Aorta (tissue), 5 donors: ENCODE results near the gene ERC2. TPM values are rescaled to one million over a fixed set of nuclear protein-coding genes. Genes with fewer than 3 reads are reported as not detected.

Experiments
- ATAC-seq: fragments of 200-7000 bp; cut with Tn5 transposase; one replicate; pipeline ENCODE4 v1.9.1; 2022; ENCODE audit warnings: moderate library complexity; ENCODE audit not compliant: low FRiP score
- DNase-seq, 2 donors: peaks; one replicate each; pipeline ENCODE4 v3.0.0-alpha.2; 2020
- H3K27ac ChIP-seq, 2 donors: one replicate each; pipeline ENCODE4 v1.5.1; 2013; ENCODE audit warnings: low read length in 2 of 2, mild to moderate bottlenecking in 2 of 2, moderate library complexity in 2 of 2, control low read depth in 1 of 2, inconsistent platforms in 1 of 2, low read depth in 1 of 2
- H3K27me3 ChIP-seq, 2 donors: one replicate each; pipeline ENCODE4 v1.6.1; 2013; ENCODE audit warnings: control low read depth in 1 of 2, low read length in 1 of 2, mild to moderate bottlenecking in 1 of 2, moderate library complexity in 1 of 2; ENCODE audit not compliant: insufficient read depth in 2 of 2, control insufficient read depth in 1 of 2
- H3K36me3 ChIP-seq, 2 donors: one replicate each; pipeline ENCODE4 v1.6.1; 2013; ENCODE audit warnings: control low read depth in 1 of 2, low read length in 1 of 2, mild to moderate bottlenecking in 1 of 2; ENCODE audit not compliant: insufficient read depth in 2 of 2, control insufficient read depth in 1 of 2
- H3K4me1 ChIP-seq, 2 donors: one replicate each; pipeline ENCODE4 v1.6.1; 2013; ENCODE audit warnings: low read length in 2 of 2, control low read depth in 1 of 2, mild to moderate bottlenecking in 1 of 2, moderate library complexity in 1 of 2; ENCODE audit not compliant: insufficient read depth in 2 of 2, control insufficient read depth in 1 of 2
- H3K4me3 ChIP-seq, 2 donors: one replicate each; pipeline ENCODE4 v1.5.1; 2013; ENCODE audit warnings: low read length in 2 of 2, control low read depth in 1 of 2, mild to moderate bottlenecking in 1 of 2
- H3K9me3 ChIP-seq: one replicate; pipeline ENCODE4 v1.6.1; 2013; ENCODE audit warnings: mild to moderate bottlenecking, low read length; ENCODE audit not compliant: control insufficient read depth
- WGBS, 2 donors: extraction: QIAGEN DNeasy Blood & Tissue Kit; methylation state at CpG; one replicate each; pipeline ENCODE4 v1.1.7; 2013; 5-methylcytosine and 5-hydroxymethylcytosine counted together
- intact Hi-C, 2 donors: fragments of 100-400 bp; cut with DNase I; formaldehyde crosslinking; loops; one replicate each; pipeline versions ENCODE4 v1.14.2 to v1.15.0; 2022
- polyA plus RNA-seq, 2 donors: library from polyadenylated mRNA; stranded (reverse); fragments of 200-250 nt; gene quantifications; one replicate each; pipeline ENCODE4 v1.2.3, GENCODE V29; 2013
- total RNA-seq, 2 donors: library from RNA; stranded (reverse); fragmentation: NEBNext Ultra II Directional; extraction: Animal tissue kit (Norgen Biotek cat#: 25700); gene quantifications; one replicate each; pipeline ENCODE4 v1.2.1, GENCODE V29; 2021
- donor health status: healthy with polysubstance abuse.
- donor health status: Bipolar disorder and iron deficiency.
- donor health status: DM: no; HTN: no; CAD: no.
- donor health status: DM: no; HTN: no; CAD: no.
- donor health status: DM: yes; HTN: yes; CAD: no.

ERC2 gene
- total and polyA plus RNA-seq, 4 donors = 0.27 to 0.55 TPM; not detected in 2

GRCh38 chr3:56061279-56061626 is 407.0 kb downstream of the ERC2 start:
- no peak for DNase-seq
- H3K9me3 ChIP-seq = no peaks in the 10 kb centered on the region
- intact Hi-C loops = no loop called here
- WGBS, 2 donors = 53 to 58% methylated on average over 2 of the region's 2 CpGs
- H3K27ac ChIP-seq = no peak overlapping the region
- H3K4me1 ChIP-seq = no peaks in the 10 kb centered on the region
- no peak overlapping the region for H3K4me3 ChIP-seq
- H3K27me3 ChIP-seq = no peaks in the 10 kb centered on the region
- H3K36me3 ChIP-seq = no peaks in the 10 kb centered on the region
- ATAC-seq = no peak

GRCh38 chr3:56060521-56061278 is 407.6 kb downstream of the ERC2 start:
- no peaks in the 10 kb centered on the region for H3K36me3 ChIP-seq

DNA sequence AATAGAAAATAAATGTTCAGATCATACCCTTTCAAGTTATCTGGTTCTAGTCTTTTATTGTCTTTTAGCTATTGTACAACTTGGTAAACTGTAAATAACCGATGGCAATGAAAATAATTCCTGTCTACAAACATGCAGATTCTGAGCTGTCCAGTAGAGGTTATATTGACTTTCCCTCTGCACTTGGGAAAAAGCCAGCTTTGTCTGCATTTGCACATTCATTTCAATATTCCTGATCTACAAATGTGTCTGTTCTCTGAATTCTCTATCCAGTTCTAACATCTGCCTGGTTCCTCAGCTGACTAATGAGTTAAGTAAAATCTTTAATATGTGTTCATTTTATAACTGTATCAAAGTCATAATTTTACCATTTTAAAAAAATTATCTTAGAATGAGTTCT is 408.5 kb downstream of the ERC2 start:
- ATAC-seq (no peak), DNase-seq (no peak)
- H3K27me3 ChIP-seq = no peaks in the 10 kb centered on the region
- 51 to 53% methylated on average over 1 of the region's 1 CpG for WGBS, 2 donors
- no peaks in the 10 kb centered on the region for H3K36me3 ChIP-seq
- no peak overlapping the region for H3K27ac ChIP-seq
- intact Hi-C loops = no loop called here
- H3K9me3 ChIP-seq = peaks cover 2% of the 10 kb centered on the region
- no peaks in the 10 kb centered on the region for H3K4me1 ChIP-seq
- H3K4me3 ChIP-seq = no peak overlapping the region

More at GRCh38 chr3:56060521-56061278, 407.6 kb downstream of the ERC2 start:
- H3K27me3 ChIP-seq = no peaks in the 10 kb centered on the region
- H3K9me3 ChIP-seq = no peaks in the 10 kb centered on the region
- DNase-seq (no peak), ATAC-seq (no peak)
- no peaks in the 10 kb centered on the region for H3K4me1 ChIP-seq
- no peak overlapping the region for H3K4me3 ChIP-seq
- intact Hi-C loops = no loop called here
- H3K27ac ChIP-seq = no peak overlapping the region
- WGBS, 2 donors = 44 to 58% methylated on average over 6 of the region's 6 CpGs

DNA sequence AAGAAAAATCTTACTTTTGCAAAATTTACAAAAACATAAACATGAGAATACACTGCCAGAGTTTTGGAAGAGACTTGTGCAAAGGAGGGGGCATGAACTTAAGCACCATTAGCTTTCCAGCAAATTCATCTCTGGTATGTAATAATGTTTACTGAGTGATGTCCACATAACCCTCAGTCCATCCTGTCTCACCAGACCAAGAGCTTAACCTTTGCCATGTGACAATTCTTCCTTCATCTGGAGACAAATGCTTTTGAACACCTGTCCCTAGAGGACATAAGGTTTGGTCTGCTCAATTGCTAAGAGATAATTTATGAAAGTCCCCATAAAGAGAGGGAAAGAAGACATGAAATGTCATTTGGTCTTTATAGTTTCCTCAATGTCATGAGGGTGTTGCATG is 412.3 kb downstream of the ERC2 start:
- DNase-seq (no peak), ATAC-seq (no peak)
- H3K27me3 ChIP-seq = no peaks in the 10 kb centered on the region
- intact Hi-C loops = no loop called here
- H3K4me1 ChIP-seq = peaks cover 0 to under 1% of the 10 kb centered on the region in 2 donors
- no peak overlapping the region for H3K27ac ChIP-seq
- H3K4me3 ChIP-seq = no peak overlapping the region
- no peaks in the 10 kb centered on the region for H3K36me3 ChIP-seq
- H3K9me3 ChIP-seq = peaks cover 2% of the 10 kb centered on the region

DNA sequence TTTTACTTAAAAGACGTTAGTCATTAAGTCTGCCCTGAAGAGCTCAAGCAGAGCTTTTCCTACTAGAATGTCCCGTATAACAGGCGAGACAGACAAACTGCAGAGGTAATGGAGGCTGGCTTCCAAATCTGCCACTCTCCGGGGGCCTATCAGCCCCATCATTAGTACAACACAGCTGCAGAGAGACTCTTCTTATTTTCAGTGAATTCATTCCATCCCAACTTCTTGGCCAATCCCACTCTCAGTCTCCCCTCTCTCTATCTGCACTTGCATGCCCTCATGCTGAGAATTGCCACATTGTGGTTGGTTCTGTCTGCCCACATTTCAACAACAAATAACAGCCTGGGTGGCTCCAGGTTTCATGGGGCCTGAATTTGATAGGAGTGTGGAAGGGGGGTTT is 412.7 kb downstream of the ERC2 start:
- no peak for DNase-seq
- intact Hi-C loops = no loop called here
- no peaks in the 10 kb centered on the region for H3K36me3 ChIP-seq
- H3K27me3 ChIP-seq = no peaks in the 10 kb centered on the region
- peaks cover 0 to 2% of the 10 kb centered on the region in 2 donors for H3K4me1 ChIP-seq
- no peak overlapping the region for H3K4me3 ChIP-seq
- WGBS, 2 donors = 73 to 77% methylated on average over 4 of the region's 4 CpGs
- ATAC-seq = no peak
- H3K27ac ChIP-seq = no peak overlapping the region
- peaks cover 2% of the 10 kb centered on the region for H3K9me3 ChIP-seq

DNA sequence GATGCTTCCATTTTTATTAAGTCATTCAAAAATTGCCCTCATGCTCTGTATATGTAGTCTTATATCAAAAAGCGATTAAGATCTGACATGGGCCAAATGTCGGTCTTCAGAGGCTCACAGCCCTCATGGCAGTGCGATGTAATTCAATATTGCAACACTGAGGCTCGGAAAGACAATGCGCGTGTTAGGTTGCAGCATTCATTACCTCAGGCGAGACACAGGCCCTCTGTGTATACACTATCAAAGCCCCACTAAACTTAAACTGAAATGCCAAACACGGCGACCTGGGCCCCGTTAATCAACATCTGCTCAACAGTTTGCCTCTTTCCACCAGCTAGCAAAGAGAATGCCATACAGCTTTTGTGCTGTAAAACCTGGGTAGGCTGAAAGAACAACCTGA is 413.4 kb downstream of the ERC2 start:
- intact Hi-C loops = no loop called here
- H3K4me1 ChIP-seq = peaks cover 0 to 2% of the 10 kb centered on the region in 2 donors
- 66 to 74% methylated on average over 10 of the region's 10 CpGs for WGBS, 2 donors
- no peak overlapping the region for H3K4me3 ChIP-seq
- no peak overlapping the region for H3K27ac ChIP-seq
- H3K9me3 ChIP-seq = peaks cover 2% of the 10 kb centered on the region
- DNase-seq (no peak), ATAC-seq (no peak)
- H3K36me3 ChIP-seq = no peaks in the 10 kb centered on the region
- no peaks in the 10 kb centered on the region for H3K27me3 ChIP-seq

DNA sequence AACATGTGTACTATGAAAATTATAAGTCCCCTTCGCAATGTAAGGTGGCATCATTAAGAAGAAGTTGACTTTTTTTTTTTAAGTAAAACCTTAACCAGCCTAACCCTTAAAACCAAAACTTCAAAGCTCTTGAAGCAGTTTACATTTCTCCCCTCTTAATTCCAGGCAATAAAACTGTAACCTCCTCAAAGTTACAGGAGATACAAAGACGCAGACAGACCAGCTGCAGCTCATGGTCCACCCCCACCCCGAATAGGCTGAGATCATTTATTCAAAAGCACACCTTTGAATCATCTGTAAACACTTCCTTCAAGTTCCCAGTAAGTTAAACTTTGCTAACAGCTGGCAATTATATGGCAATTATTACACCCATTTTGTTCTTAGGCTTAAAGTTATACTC is 414.5 kb downstream of the ERC2 start:
- Histone ChIP-seq H3K4me3 (no peak overlapping the region), H3K36me3 (no peaks in the 10 kb centered on the region), H3K9me3 (peaks cover 2% of the 10 kb centered on the region), H3K27me3 (no peaks in the 10 kb centered on the region), H3K27ac (no peak overlapping the region), H3K4me1 (peaks cover 0 to 2% of the 10 kb centered on the region in 2 donors)
- WGBS, 2 donors = 56 to 69% methylated on average over 3 of the region's 3 CpGs
- intact Hi-C loops = no loop called here
- no peak for DNase-seq
- ATAC-seq = no peak

DNA sequence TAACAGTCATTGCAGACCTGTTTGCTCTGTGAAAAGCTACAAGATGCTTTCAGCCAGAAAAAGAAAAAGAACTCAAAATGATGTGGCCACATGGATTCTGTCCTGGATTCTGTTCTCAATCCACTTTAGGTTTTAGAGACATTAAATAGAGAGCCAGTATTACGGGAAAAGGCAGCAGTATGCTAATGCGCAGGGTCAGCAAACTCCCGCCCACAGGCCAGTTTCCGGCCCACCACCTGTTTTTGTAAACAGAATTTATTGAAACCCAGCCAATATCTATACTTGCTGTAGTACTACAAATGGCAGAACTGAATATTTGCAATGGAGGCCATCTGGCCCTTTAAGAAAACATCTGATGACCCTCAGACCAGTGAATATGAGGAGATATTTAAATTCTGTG is 416.1 kb downstream of the ERC2 start:
- intact Hi-C loops = no loop called here
- no peaks in the 10 kb centered on the region for H3K36me3 ChIP-seq
- no peak overlapping the region for H3K4me3 ChIP-seq
- no peak overlapping the region for H3K27ac ChIP-seq
- DNase-seq (no peak), ATAC-seq (no peak)
- WGBS, 2 donors = 70 to 81% methylated on average over 4 of the region's 4 CpGs
- no peaks in the 10 kb centered on the region for H3K27me3 ChIP-seq
- H3K9me3 ChIP-seq = peaks cover 2% of the 10 kb centered on the region
- H3K4me1 ChIP-seq = peaks cover 0 to 2% of the 10 kb centered on the region in 2 donors

DNA sequence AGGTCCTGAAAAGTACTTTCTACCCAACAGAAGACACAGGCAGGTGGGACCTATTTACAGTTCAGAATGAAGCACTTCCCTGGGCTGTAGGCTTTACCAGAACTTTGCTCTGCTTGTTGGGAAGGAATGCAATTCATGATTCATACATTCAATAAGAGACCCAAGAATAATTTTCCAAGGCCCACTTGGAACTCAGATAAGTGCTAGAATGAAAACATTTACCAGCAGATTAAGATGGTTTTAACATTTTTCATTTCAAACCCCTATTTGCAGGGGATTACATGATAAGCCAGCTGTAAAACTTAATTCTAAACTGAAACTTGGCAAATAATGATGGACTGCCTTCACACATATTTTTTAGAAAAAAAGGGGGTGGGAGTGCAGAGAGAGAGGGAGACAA is 417.2 kb downstream of the ERC2 start:
- no peak for DNase-seq
- no peak for ATAC-seq
- intact Hi-C loops = no loop called here
- no peak overlapping the region for H3K4me3 ChIP-seq
- H3K27me3 ChIP-seq = no peaks in the 10 kb centered on the region
- peaks cover 0 to 2% of the 10 kb centered on the region in 2 donors for H3K4me1 ChIP-seq
- no peak overlapping the region for H3K27ac ChIP-seq
- H3K9me3 ChIP-seq = peaks cover 2% of the 10 kb centered on the region
- H3K36me3 ChIP-seq = no peaks in the 10 kb centered on the region
